ENCODE results near the gene CACNG6. TPM values are rescaled to one million over a fixed set of nuclear protein-coding genes. Genes with fewer than 3 reads are reported as not detected.

CACNG6 gene
- total RNA-seq, 2 donors from 2014 or later, result not detected

GRCh38 chr19:53978975-53979801, 12.2 kb upstream of the CACNG6 start:
- Mint-ChIP-seq H3K36me3 (ENCODE audit: insufficient read depth in 2 of 2) (peaks cover 11 to 13% of the 10 kb centered on the region in 2 donors), H3K4me3 (peak overlapping the region; percentile 85 to 86), H3K4me1 (ENCODE audit: low read depth) (peaks cover 37% of the 10 kb centered on the region), H3K27ac (no peak overlapping the region), H3K27me3 (ENCODE audit: low read depth) (peaks cover 52% of the 10 kb centered on the region), H3K9me3 (peaks cover 0 to 2% of the 10 kb centered on the region in 2 donors)
- no peak for DNase-seq
- no peak for ATAC-seq (replicated peaks in 1 of 2)

GRCh38 chr19:53980539-53981375, 10.7 kb upstream of the CACNG6 start:
- DNase-seq, result no peak
- peaks cover 37% of the 10 kb centered on the region for H3K4me1 Mint-ChIP-seq (ENCODE audit: low read depth)
- H3K36me3 Mint-ChIP-seq (ENCODE audit: insufficient read depth in 2 of 2), result peaks cover 11 to 13% of the 10 kb centered on the region in 2 donors
- H3K9me3 Mint-ChIP-seq, result peaks cover 0 to 2% of the 10 kb centered on the region in 2 donors
- peaks cover 52% of the 10 kb centered on the region for H3K27me3 Mint-ChIP-seq (ENCODE audit: low read depth)
- H3K27ac Mint-ChIP-seq, result no peak overlapping the region
- no peak for ATAC-seq (replicated peaks in 1 of 2)
- peak overlapping the region; percentile 85 to 86 for H3K4me3 Mint-ChIP-seq

- Mint-ChIP-seq H3K27ac (no peak overlapping the region), H3K9me3 (peaks cover 0 to 2% of the 10 kb centered on the region in 2 donors), H3K4me3 (peak overlapping the region; percentile 34 to 61), H3K4me1 (ENCODE audit: low read depth) (peaks cover 37% of the 10 kb centered on the region), H3K36me3 (ENCODE audit: insufficient read depth in 2 of 2) (peaks cover 11 to 13% of the 10 kb centered on the region in 2 donors), H3K27me3 (ENCODE audit: low read depth) (peaks cover 52% of the 10 kb centered on the region)
- DNase-seq, result no peak
- no peak for ATAC-seq (replicated peaks in 1 of 2)
Measured at GRCh38 chr19:53981376-53981951, 10.0 kb upstream of the CACNG6 start.

- peaks cover 48% of the 10 kb centered on the region for H3K27me3 Mint-ChIP-seq (ENCODE audit: low read depth)
- DNase-seq, result no peak
- H3K4me1 Mint-ChIP-seq (ENCODE audit: low read depth), result peaks cover 37% of the 10 kb centered on the region
- H3K36me3 Mint-ChIP-seq (ENCODE audit: insufficient read depth in 2 of 2), result peaks cover 11 to 13% of the 10 kb centered on the region in 2 donors
- ATAC-seq (replicated peaks in 1 of 2), result no peak
- H3K9me3 Mint-ChIP-seq, result peaks cover 0 to 2% of the 10 kb centered on the region in 2 donors
- H3K27ac Mint-ChIP-seq, result no peak overlapping the region
- H3K4me3 Mint-ChIP-seq, result peak overlapping the region in 1 of 2 donors; percentile 61
Measured at GRCh38 chr19:53982001-53982451, 9.4 kb upstream of the CACNG6 start.

GRCh38 chr19:53982611-53983010, 8.8 kb upstream of the CACNG6 start:
- ATAC-seq (replicated peaks in 1 of 2) (no peak), DNase-seq (peak in 1 of 2 donors; percentile 7)
- peaks cover 9 to 13% of the 10 kb centered on the region in 2 donors for H3K36me3 Mint-ChIP-seq (ENCODE audit: insufficient read depth in 2 of 2)
- peaks cover 0 to 2% of the 10 kb centered on the region in 2 donors for H3K9me3 Mint-ChIP-seq
- H3K4me3 Mint-ChIP-seq, result no peak overlapping the region
- peaks cover 34% of the 10 kb centered on the region for H3K4me1 Mint-ChIP-seq (ENCODE audit: low read depth)
- peaks cover 42% of the 10 kb centered on the region for H3K27me3 Mint-ChIP-seq (ENCODE audit: low read depth)
- H3K27ac Mint-ChIP-seq, result no peak overlapping the region

GRCh38 chr19:53983457-53984289, 7.8 kb upstream of the CACNG6 start:
- H3K36me3 Mint-ChIP-seq (ENCODE audit: insufficient read depth in 2 of 2), result peaks cover 9 to 13% of the 10 kb centered on the region in 2 donors
- H3K4me3 Mint-ChIP-seq, result no peak overlapping the region
- peaks cover 29% of the 10 kb centered on the region for H3K4me1 Mint-ChIP-seq (ENCODE audit: low read depth)
- peaks cover 31% of the 10 kb centered on the region for H3K27me3 Mint-ChIP-seq (ENCODE audit: low read depth)
- H3K27ac Mint-ChIP-seq, result no peak overlapping the region
- ATAC-seq (replicated peaks in 1 of 2) (no peak), DNase-seq (no peak)
- peaks cover 0 to 2% of the 10 kb centered on the region in 2 donors for H3K9me3 Mint-ChIP-seq

GRCh38 chr19:53985863-53986262, 5.6 kb upstream of the CACNG6 start:
- no peak for ATAC-seq (replicated peaks in 1 of 2)
- no peak overlapping the region for H3K27ac Mint-ChIP-seq
- peaks cover 9% of the 10 kb centered on the region for H3K27me3 Mint-ChIP-seq (ENCODE audit: low read depth)

GRCh38 chr19:53988981-53989380, 2.5 kb upstream of the CACNG6 start:
- Mint-ChIP-seq H3K4me1 (ENCODE audit: low read depth) (peaks cover 6% of the 10 kb centered on the region), H3K4me3 (no peak overlapping the region)
- no peak for DNase-seq

More at GRCh38 chr19:53985863-53986262, 5.6 kb upstream of the CACNG6 start:
- peaks cover 2% of the 10 kb centered on the region in 2 donors for H3K36me3 Mint-ChIP-seq (ENCODE audit: insufficient read depth in 2 of 2)
- no peaks in the 10 kb centered on the region for H3K9me3 Mint-ChIP-seq
- H3K4me1 Mint-ChIP-seq (ENCODE audit: low read depth), result peaks cover 9% of the 10 kb centered on the region
- H3K4me3 Mint-ChIP-seq, result no peak overlapping the region
- no peak for DNase-seq

GRCh38 chr19:53989600-53990533, 1.6 kb upstream of the CACNG6 start:
- H3K27me3 Mint-ChIP-seq (ENCODE audit: low read depth), result peaks cover 25% of the 10 kb centered on the region
- no peak overlapping the region for H3K27ac Mint-ChIP-seq
- ATAC-seq (replicated peaks in 1 of 2) (no peak), DNase-seq (no peak)
- peaks cover 9% of the 10 kb centered on the region for H3K4me1 Mint-ChIP-seq (ENCODE audit: low read depth)
- no peaks in the 10 kb centered on the region for H3K36me3 Mint-ChIP-seq (ENCODE audit: insufficient read depth in 2 of 2)
- H3K9me3 Mint-ChIP-seq, result no peaks in the 10 kb centered on the region
- no peak overlapping the region for H3K4me3 Mint-ChIP-seq

More at GRCh38 chr19:53988981-53989380, 2.5 kb upstream of the CACNG6 start:
- peaks cover 16% of the 10 kb centered on the region for H3K27me3 Mint-ChIP-seq (ENCODE audit: low read depth)
- H3K9me3 Mint-ChIP-seq, result no peaks in the 10 kb centered on the region
- no peak overlapping the region for H3K27ac Mint-ChIP-seq
- no peaks in the 10 kb centered on the region for H3K36me3 Mint-ChIP-seq (ENCODE audit: insufficient read depth in 2 of 2)
- ATAC-seq (replicated peaks in 1 of 2), result no peak

- Mint-ChIP-seq H3K27ac (no peak overlapping the region), H3K27me3 (ENCODE audit: low read depth) (peaks cover 41% of the 10 kb centered on the region), H3K4me1 (ENCODE audit: low read depth) (peaks cover 13% of the 10 kb centered on the region), H3K36me3 (ENCODE audit: insufficient read depth in 2 of 2) (no peaks in the 10 kb centered on the region), H3K9me3 (no peaks in the 10 kb centered on the region), H3K4me3 (peak overlapping the region; percentile 28 to 63)
- DNase-seq (no peak), ATAC-seq (replicated peaks in 1 of 2) (no peak)
Measured at GRCh38 chr19:53992211-53992610, 774 bp downstream of the CACNG6 start.

GRCh38 chr19:53992815-53993214, 1.4 kb downstream of the CACNG6 start:
- Mint-ChIP-seq H3K9me3 (no peaks in the 10 kb centered on the region), H3K4me3 (no peak overlapping the region), H3K4me1 (ENCODE audit: low read depth) (peaks cover 13% of the 10 kb centered on the region), H3K27ac (no peak overlapping the region), H3K27me3 (ENCODE audit: low read depth) (peaks cover 41% of the 10 kb centered on the region), H3K36me3 (ENCODE audit: insufficient read depth in 2 of 2) (no peaks in the 10 kb centered on the region)
- DNase-seq, result no peak
- ATAC-seq (replicated peaks in 1 of 2), result no peak
